Measurements from ENCODE around the gene ST3GAL3.

DNA sequence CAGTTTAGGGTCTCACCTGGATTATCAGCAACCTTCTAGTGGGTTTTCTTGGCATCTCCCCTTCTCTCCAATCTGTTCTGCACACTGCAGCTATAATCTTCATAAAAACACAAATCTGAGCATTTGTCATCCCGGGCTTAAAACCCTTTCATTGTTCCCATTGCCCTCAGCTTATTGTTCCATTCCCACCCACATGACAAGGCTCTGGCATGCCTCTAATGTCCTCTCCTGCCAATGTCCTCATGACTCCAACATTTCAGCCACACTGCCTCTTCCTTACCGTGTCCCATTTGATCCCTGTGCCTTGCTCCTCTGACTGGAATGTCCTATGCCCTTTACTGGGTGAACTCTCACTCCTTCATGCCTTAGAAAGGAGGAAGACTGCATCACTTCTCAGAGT lies 255.0 kb downstream of the ST3GAL3 start:
- no peak for TF ChIP-seq EZH2phosphoT487 (IDR thresholded peaks at IDR 0.05)
- TF ChIP-seq, protein P1, sequence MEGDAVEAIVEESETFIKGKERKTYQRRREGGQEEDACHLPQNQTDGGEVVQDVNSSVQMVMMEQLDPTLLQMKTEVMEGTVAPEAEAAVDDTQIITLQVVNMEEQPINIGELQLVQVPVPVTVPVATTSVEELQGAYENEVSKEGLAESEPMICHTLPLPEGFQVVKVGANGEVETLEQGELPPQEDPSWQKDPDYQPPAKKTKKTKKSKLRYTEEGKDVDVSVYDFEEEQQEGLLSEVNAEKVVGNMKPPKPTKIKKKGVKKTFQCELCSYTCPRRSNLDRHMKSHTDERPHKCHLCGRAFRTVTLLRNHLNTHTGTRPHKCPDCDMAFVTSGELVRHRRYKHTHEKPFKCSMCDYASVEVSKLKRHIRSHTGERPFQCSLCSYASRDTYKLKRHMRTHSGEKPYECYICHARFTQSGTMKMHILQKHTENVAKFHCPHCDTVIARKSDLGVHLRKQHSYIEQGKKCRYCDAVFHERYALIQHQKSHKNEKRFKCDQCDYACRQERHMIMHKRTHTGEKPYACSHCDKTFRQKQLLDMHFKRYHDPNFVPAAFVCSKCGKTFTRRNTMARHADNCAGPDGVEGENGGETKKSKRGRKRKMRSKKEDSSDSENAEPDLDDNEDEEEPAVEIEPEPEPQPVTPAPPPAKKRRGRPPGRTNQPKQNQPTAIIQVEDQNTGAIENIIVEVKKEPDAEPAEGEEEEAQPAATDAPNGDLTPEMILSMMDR (IDR thresholded peaks at IDR 0.05): no peak
- no peak for TF ChIP-seq EZH2 (IDR thresholded peaks at IDR 0.05)
